NCI-H2081 treated with DMSO at 0.1 percent for 48 hours (cell line): ENCODE results near the gene STK25.

ENCODE experiments used
- DNase-seq: peaks from one replicate; lab custom pipeline; 2025; lab: John Stamatoyannopoulos, UW

The STK25 gene

GRCh38 chr2:241493092-241493491 is 15.3 kb downstream of the STK25 start:
- DNase-seq: no peak

- no peak for DNase-seq
Measured at GRCh38 chr2:241492174-241492565, 16.2 kb downstream of the STK25 start.

- DNase-seq: no peak
Measured at GRCh38 chr2:241491549-241492173, 16.7 kb downstream of the STK25 start.

GRCh38 chr2:241490825-241491506 is 17.4 kb downstream of the STK25 start:
- no peak for DNase-seq

GRCh38 chr2:241489733-241490680 is 18.4 kb downstream of the STK25 start:
- no peak for DNase-seq

- DNase-seq: no peak
Measured at GRCh38 chr2:241489088-241489487, 19.3 kb downstream of the STK25 start.

- no peak for DNase-seq
Measured at GRCh38 chr2:241485172-241485911, 23.0 kb downstream of the STK25 start.

- no peak for DNase-seq
Measured at GRCh38 chr2:241483305-241483704, 25.1 kb downstream of the STK25 start.

GRCh38 chr2:241482126-241482955 is 26.0 kb downstream of the STK25 start:
- no peak for DNase-seq

GRCh38 chr2:241481687-241482086 is 26.7 kb downstream of the STK25 start:
- DNase-seq: no peak

GRCh38 chr2:241479026-241479898 is 29.1 kb downstream of the STK25 start:
- DNase-seq: no peak

GRCh38 chr2:241478166-241478565 is 30.2 kb downstream of the STK25 start:
- no peak for DNase-seq

GRCh38 chr2:241475267-241475666 is 33.1 kb downstream of the STK25 start:
- DNase-seq: no peak

- no peak for DNase-seq
Measured at GRCh38 chr2:241473399-241473798, 35.0 kb downstream of the STK25 start.

- no peak for DNase-seq
Measured at GRCh38 chr2:241469746-241470145, 38.6 kb downstream of the STK25 start.

- DNase-seq: no peak
Measured at GRCh38 chr2:241468476-241468781, 40.0 kb downstream of the STK25 start.

- no peak for DNase-seq
Measured at GRCh38 chr2:241467777-241468475, 40.5 kb downstream of the STK25 start.

GRCh38 chr2:241466230-241466629 is 42.2 kb downstream of the STK25 start:
- no peak for DNase-seq

GRCh38 chr2:241465543-241465942 is 42.8 kb downstream of the STK25 start:
- no peak for DNase-seq
